Natural killer cell (primary cell): ENCODE results near the gene PIEZO1. TPM values are rescaled to one million over a fixed set of nuclear protein-coding genes. Genes with fewer than 3 reads are reported as not detected.

Source experiments
- ATAC-seq, 3 donors: fragments of 150-1000 bp in 2 of 3; fragments of 200-7000 bp in 1 of 3; cut with Tn5 transposase; 1 replicate in 1 of 3; 2 replicates in 2 of 3; pipeline ENCODE4 v1.10.0; 2021; ENCODE audit warnings: mild to moderate bottlenecking in 2 of 3, moderate library complexity in 2 of 3
- DNase-seq, 2 donors: peaks; one replicate each; pipeline versions ENCODE4 v3.0.0 to v3.0.0-alpha.2; 2013 to 2021; ENCODE audit warnings: mixed read lengths in 1 of 2
- H3K27ac ChIP-seq: one replicate; pipeline ENCODE4 v1.5.1; 2013; ENCODE audit warnings: mild to moderate bottlenecking, low read length
- H3K27me3 ChIP-seq: one replicate; pipeline ENCODE4 v1.6.1; 2013; ENCODE audit warnings: low read length; ENCODE audit not compliant: control insufficient read depth, insufficient read depth
- H3K36me3 ChIP-seq: one replicate; pipeline ENCODE4 v1.6.1; 2013; ENCODE audit warnings: low read length; ENCODE audit not compliant: control insufficient read depth, insufficient read depth
- H3K4me1 ChIP-seq: one replicate; pipeline ENCODE4 v1.6.1; 2013; ENCODE audit warnings: low read length; ENCODE audit not compliant: control insufficient read depth, insufficient read depth
- H3K4me3 ChIP-seq: one replicate; pipeline ENCODE4 v1.5.1; 2013; ENCODE audit warnings: low read length
- H3K9me3 ChIP-seq: one replicate; pipeline ENCODE4 v1.6.1; 2013; ENCODE audit warnings: low read length; ENCODE audit not compliant: control insufficient read depth, insufficient read depth
- H3K27ac Mint-ChIP-seq, 2 donors: one replicate each; pipeline ENCODE4 v1.8.0; 2022; ENCODE audit warnings: mild to moderate bottlenecking in 2 of 2, mixed read lengths in 2 of 2, moderate library complexity in 1 of 2
- H3K27me3 Mint-ChIP-seq, 2 donors: one replicate each; pipeline ENCODE4 v1.8.0; 2022; ENCODE audit warnings: low read depth in 2 of 2, mixed read lengths in 2 of 2
- H3K36me3 Mint-ChIP-seq: one replicate; pipeline ENCODE4 v1.8.0; 2022; ENCODE audit warnings: mixed read lengths
- H3K4me1 Mint-ChIP-seq, 2 donors: one replicate each; pipeline ENCODE4 v1.8.0; 2022; ENCODE audit warnings: mixed read lengths in 2 of 2
- H3K4me3 Mint-ChIP-seq: one replicate; pipeline ENCODE4 v1.8.0; 2022; ENCODE audit warnings: mild to moderate bottlenecking, moderate library complexity, mixed read lengths
- H3K9me3 Mint-ChIP-seq, 2 donors: one replicate each; pipeline ENCODE4 v1.8.0; 2022; ENCODE audit warnings: mixed read lengths in 2 of 2
- WGBS: methylation state at CpG from one replicate; pipeline ENCODE4 v1.1.7; 2013; ENCODE audit warnings: missing lambda C conversion rate; ENCODE audit not compliant: insufficient coverage; 5-methylcytosine and 5-hydroxymethylcytosine counted together
- intact Hi-C: fragments of 100-400 bp; cut with micrococcal nuclease; formaldehyde crosslinking; loops from one replicate; pipeline ENCODE4 v1.14.2; 2022
- total RNA-seq, 4 donors: library from RNA; stranded (reverse); fragments of 120-200 nt in 1 of 4; gene quantifications; one replicate each; pipeline versions ENCODE4 v1.2.3 to v1.2.4, GENCODE V29; 2013 to 2022
- TF ChIP-seq, protein P1 (sequence below): fragments of 200-600 bp; IDR thresholded peaks from one replicate; pipeline ENCODE4 v1.8.0; 2022; ENCODE audit warnings: antibody characterized with exemption

The PIEZO1 gene
- total RNA-seq, 3 donors from 2014 or later (not counting 1 experiment from before 2014, with no cell fraction given), result 172 to 197 (median 183) TPM

DNA sequence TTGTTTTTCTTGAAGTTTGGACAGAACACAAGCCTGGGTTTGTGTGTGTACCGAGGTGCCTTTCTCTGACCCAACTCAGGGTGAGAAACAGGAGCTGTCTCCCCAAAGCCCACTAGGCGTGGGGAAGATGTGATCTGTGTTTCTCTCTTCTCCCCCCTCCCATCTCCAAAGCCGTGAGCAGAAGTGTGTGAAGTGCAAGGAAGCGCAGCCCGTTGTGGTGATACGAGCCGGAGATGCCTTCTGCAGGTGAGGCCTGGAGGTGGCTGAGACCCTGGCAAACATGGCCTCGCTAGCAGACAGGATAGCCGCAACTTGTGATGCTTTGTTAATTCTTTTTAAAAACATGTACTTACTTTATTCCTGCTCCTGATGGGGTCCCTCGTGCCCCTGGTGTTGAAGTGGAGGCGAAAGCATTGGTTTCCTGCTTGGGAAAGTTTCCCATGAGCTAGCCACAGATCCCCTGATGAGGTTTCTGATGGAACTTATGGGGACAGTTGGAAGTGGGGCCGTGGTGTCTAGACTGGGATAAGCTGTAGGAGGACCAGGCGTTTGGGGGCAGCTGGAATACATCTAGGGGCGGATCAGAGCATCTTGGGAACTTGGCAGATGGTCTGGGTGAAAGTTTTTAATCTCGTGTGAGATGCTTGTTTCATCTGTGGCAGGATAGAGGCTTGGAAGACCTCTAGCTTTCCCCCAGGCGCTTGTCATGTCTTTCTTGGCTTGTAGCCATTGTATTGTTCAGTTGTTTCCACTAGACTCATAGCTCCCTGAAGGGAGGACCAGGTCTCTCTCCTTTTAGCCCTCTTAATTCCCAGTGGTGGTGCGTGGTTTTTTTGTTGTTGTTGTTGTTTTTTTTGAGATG lies 77.8 kb downstream of the PIEZO1 start:
- H3K4me3 ChIP-seq, result peak overlapping the region; percentile 81
- no peaks in the 10 kb centered on the region for H3K9me3 ChIP-seq
- H3K27ac Mint-ChIP-seq, result peak overlapping the region; percentile 78 to 89
- H3K27me3 Mint-ChIP-seq, result no peaks in the 10 kb centered on the region
- WGBS, result 60% methylated on average over 15 of the region's 17 CpGs
- no peaks in the 10 kb centered on the region for H3K9me3 Mint-ChIP-seq
- DNase-seq (peak in 1 of 2 donors; percentile 47), ATAC-seq (no peak)
- H3K4me1 ChIP-seq, result peaks cover 57% of the 10 kb centered on the region
- H3K4me3 Mint-ChIP-seq, result peak overlapping the region; percentile 75
- peak overlapping the region; percentile 82 for H3K27ac ChIP-seq
- peaks cover 5% of the 10 kb centered on the region for H3K36me3 ChIP-seq
- H3K36me3 Mint-ChIP-seq, result no peaks in the 10 kb centered on the region
- no peaks in the 10 kb centered on the region for H3K27me3 ChIP-seq
- TF ChIP-seq, protein P1, sequence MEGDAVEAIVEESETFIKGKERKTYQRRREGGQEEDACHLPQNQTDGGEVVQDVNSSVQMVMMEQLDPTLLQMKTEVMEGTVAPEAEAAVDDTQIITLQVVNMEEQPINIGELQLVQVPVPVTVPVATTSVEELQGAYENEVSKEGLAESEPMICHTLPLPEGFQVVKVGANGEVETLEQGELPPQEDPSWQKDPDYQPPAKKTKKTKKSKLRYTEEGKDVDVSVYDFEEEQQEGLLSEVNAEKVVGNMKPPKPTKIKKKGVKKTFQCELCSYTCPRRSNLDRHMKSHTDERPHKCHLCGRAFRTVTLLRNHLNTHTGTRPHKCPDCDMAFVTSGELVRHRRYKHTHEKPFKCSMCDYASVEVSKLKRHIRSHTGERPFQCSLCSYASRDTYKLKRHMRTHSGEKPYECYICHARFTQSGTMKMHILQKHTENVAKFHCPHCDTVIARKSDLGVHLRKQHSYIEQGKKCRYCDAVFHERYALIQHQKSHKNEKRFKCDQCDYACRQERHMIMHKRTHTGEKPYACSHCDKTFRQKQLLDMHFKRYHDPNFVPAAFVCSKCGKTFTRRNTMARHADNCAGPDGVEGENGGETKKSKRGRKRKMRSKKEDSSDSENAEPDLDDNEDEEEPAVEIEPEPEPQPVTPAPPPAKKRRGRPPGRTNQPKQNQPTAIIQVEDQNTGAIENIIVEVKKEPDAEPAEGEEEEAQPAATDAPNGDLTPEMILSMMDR, result no peak
- intact Hi-C loops, result loop anchor here (1.0 kb wide), 1 partner anchor 137 kb away; the partner anchor contains the start of gene ZC3H18
- H3K4me1 Mint-ChIP-seq, result peaks cover 48 to 51% of the 10 kb centered on the region in 2 donors

DNA sequence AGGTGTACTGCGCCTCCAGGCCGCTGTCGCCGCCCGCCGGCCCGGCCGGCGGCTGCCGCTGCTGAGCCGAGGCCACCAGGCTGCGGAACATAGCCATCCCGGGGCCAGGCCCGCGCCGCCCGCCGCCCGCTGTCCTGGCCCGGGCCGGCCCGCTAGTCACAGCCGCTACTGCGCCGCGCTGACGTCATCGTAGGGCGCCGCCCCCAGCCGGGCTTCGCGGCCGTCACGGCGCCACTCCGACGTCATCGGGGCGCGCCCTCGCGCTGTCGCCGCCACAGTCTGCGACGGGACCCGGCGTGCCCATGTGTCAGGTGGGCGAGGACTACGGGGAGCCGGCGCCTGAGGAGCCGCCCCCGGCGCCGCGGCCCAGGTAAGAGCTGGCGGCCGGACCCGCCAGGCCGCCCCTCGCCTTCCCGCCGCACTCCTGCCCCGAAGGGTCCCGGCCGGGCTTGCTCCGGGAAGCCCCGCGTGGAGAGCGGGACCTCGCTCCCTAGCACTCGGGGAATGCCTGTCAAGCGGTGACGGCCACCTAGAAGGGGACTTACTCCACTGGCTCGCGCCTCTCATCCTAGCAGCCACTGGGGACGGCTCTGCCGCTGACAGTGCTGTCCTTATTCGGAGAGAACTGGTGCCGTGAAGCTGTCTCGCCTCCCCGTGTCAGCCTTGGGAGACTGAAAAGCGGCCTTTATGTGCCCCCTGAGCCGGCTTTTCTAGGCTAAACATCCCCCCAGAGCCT lies 78.6 kb downstream of the PIEZO1 start, which contains the start of the genes CTU2 and RNF166:
Gene CTU2 (plus strand): TSS at position 275 of the 736 bp plus-strand sequence. CDS start 28 bp downstream, at position 303.
Gene RNF166 (minus strand): TSS at position 180 of the 736 bp plus-strand sequence. CDS start 83 bp downstream, at position 97.
- intact Hi-C loops, result loop anchor here (1.0 kb wide), 1 partner anchor 136 kb away; the partner anchor contains the start of gene ZC3H18
- H3K27ac Mint-ChIP-seq, result peak within 1 kb of the TSS; percentile 89 to 96
- H3K36me3 Mint-ChIP-seq, result no peaks in the 10 kb centered on the region
- H3K4me1 ChIP-seq, result peaks cover 62% of the 10 kb centered on the region
- TF ChIP-seq, protein P1, result no peak
- H3K9me3 Mint-ChIP-seq, result no peaks in the 10 kb centered on the region
- H3K36me3 ChIP-seq, result peaks cover 5% of the 10 kb centered on the region
- peak within 1 kb of the TSS; percentile 83 for H3K27ac ChIP-seq
- no peaks in the 10 kb centered on the region for H3K27me3 ChIP-seq
- ATAC-seq (peak; percentile 62 to 85 (median 71)), DNase-seq (peak; percentile 97)
- peaks cover 47 to 59% of the 10 kb centered on the region in 2 donors for H3K4me1 Mint-ChIP-seq
- H3K9me3 ChIP-seq, result no peaks in the 10 kb centered on the region
- WGBS, result under 1% methylated on average over 86 of the region's 86 CpGs
- H3K4me3 ChIP-seq, result peak within 1 kb of the TSS; percentile 81
- H3K4me3 Mint-ChIP-seq, result peak within 1 kb of the TSS; percentile 94
- H3K27me3 Mint-ChIP-seq, result no peaks in the 10 kb centered on the region

DNA sequence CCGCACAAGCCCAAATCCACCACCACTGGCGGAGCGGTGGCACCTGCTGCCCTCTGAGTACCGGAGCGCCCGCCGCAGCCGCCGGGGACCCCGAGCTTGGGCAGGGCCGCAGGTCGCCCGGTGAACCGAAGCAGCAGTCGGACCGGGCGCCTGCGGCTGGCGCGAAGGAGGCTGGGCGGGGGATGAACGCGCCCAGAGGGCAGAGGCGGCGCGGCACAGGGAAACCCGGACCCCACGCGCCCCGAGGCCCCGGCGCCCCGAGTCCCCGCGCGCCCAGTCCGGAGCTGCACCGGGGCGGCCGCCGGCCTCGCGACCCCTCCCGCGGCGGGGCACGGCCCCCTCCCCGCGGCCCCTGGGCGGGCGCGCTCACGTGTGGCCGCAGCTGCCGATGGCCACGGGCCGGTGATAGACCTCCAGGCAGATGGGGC lies 79.2 kb downstream of the PIEZO1 start:
- Mint-ChIP-seq H3K4me3 (peak overlapping the region; percentile 94), H3K27ac (peak overlapping the region; percentile 89 to 96), H3K9me3 (no peaks in the 10 kb centered on the region), H3K4me1 (peaks cover 47 to 61% of the 10 kb centered on the region in 2 donors), H3K27me3 (no peaks in the 10 kb centered on the region), H3K36me3 (no peaks in the 10 kb centered on the region)
- no peaks in the 10 kb centered on the region for H3K9me3 ChIP-seq
- H3K4me3 ChIP-seq, result peak overlapping the region; percentile 67
- TF ChIP-seq, protein P1, result no peak
- DNase-seq (peak in 1 of 2 donors; percentile 45), ATAC-seq (peak in 1 of 3 donors; percentile 1)
- peaks cover 5% of the 10 kb centered on the region for H3K36me3 ChIP-seq
- peaks cover 61% of the 10 kb centered on the region for H3K4me1 ChIP-seq
- WGBS, result under 1% methylated on average over 57 of the region's 57 CpGs
- H3K27ac ChIP-seq, result peak overlapping the region; percentile 83
- no peaks in the 10 kb centered on the region for H3K27me3 ChIP-seq
- intact Hi-C loops, result loop anchor here (1.0 kb wide), 1 partner anchor 136 kb away; the partner anchor contains the start of gene ZC3H18
